ENCODE measurements around the gene TROAP. TPM values are rescaled to one million over a fixed set of nuclear protein-coding genes. Genes with fewer than 3 reads are reported as not detected.

Gene TROAP
- total RNA-seq (2022; extraction: Qiagen RNA extraction) = 74.5 to 93.0 TPM (median 77.9 TPM) in 5 replicates

GRCh38 chr12:49322708-49323523 is at the start of gene TROAP:
Gene TROAP (plus strand): TSS chr12:49323255. CDS start chr12:49323609, 354 bp downstream.

GRCh38 chr12:49295082-49295936 is 27.7 kb upstream of the TROAP start, which contains the start of gene PRPH:
Gene PRPH (plus strand): TSS chr12:49295147. CDS start chr12:49295201, 54 bp downstream.

GRCh38 chr12:49336645-49337584 is 13.9 kb downstream of the TROAP start, which contains the start of gene C1QL4:
Gene C1QL4 (minus strand): TSS chr12:49337188. CDS start chr12:49336477, 711 bp downstream.

GRCh38 chr12:49346659-49347310 is 23.7 kb downstream of the TROAP start, which contains the start of gene DNAJC22:
Gene DNAJC22 (plus strand): TSS chr12:49346888. CDS start chr12:49348873, 1,985 bp downstream.

GRCh38 chr12:49367381-49368239 is 44.6 kb downstream of the TROAP start, which contains the start of gene SPATS2:
Gene SPATS2 (plus strand): TSS chr12:49367462. CDS start chr12:49461013, 93,551 bp downstream.

Other genes with a start within 250 kb of the TROAP start
- gene DHH, start 228.5 kb upstream of the TROAP start, total RNA-seq (2022; extraction: Qiagen RNA extraction) = not detected in 5 replicates
- gene LMBR1L, start 212.4 kb upstream of the TROAP start, total RNA-seq (2022; extraction: Qiagen RNA extraction) = 11.5 to 17.2 TPM (median 14.4 TPM) in 5 replicates
- 2,131 to 2,545 TPM (median 2,326 TPM) in 5 replicates for gene TUBA1B, start 191.9 kb upstream of the TROAP start, total RNA-seq (2022; extraction: Qiagen RNA extraction)
- gene TUBA1A, start 134.2 kb upstream of the TROAP start, total RNA-seq (2022; extraction: Qiagen RNA extraction) = 197 to 241 TPM (median 217 TPM) in 5 replicates
- gene TUBA1C, start 58.2 kb upstream of the TROAP start, total RNA-seq (2022; extraction: Qiagen RNA extraction) = 1,458 to 1,816 TPM (median 1,593 TPM) in 5 replicates
- gene PRPH, start 28.1 kb upstream of the TROAP start, total RNA-seq (2022; extraction: Qiagen RNA extraction) = 1.2 to 2.2 TPM (median 1.6 TPM) in 5 replicates
- 5.1 to 7.5 TPM (median 6.3 TPM) in 5 replicates for gene C1QL4, start 13.9 kb downstream of the TROAP start, total RNA-seq (2022; extraction: Qiagen RNA extraction)
- 18.9 to 22.9 TPM (median 22.1 TPM) in 5 replicates for gene DNAJC22, start 23.6 kb downstream of the TROAP start, total RNA-seq (2022; extraction: Qiagen RNA extraction)
- 30.1 to 37.0 TPM (median 36.5 TPM) in 5 replicates for gene SPATS2, start 44.2 kb downstream of the TROAP start, total RNA-seq (2022; extraction: Qiagen RNA extraction)
- gene KCNH3, start 215.8 kb downstream of the TROAP start, total RNA-seq (2022; extraction: Qiagen RNA extraction) = 1.2 to 2.2 TPM (median 2.1 TPM) in 5 replicates
- 57.2 to 65.1 TPM (median 64.3 TPM) in 5 replicates for gene MCRS1, start 244.9 kb downstream of the TROAP start, total RNA-seq (2022; extraction: Qiagen RNA extraction)